ENCODE data around the gene HDAC7. TPM values are rescaled to one million over a fixed set of nuclear protein-coding genes. Genes with fewer than 3 reads are reported as not detected.
A peak's percentile ranks its signal among the peaks of the same experiment; 100 is the strongest.

Gene HDAC7
- total RNA-seq, 1 donor from 2014 or later: 93.2 TPM

- peaks cover 12% of the 10 kb centered on the region for H3K4me1 Mint-ChIP-seq (ENCODE audit: low read depth)
- DNase-seq (ENCODE audit: low spot score): no peak
- no peaks in the 10 kb centered on the region for H3K36me3 Mint-ChIP-seq (ENCODE audit: low read depth)
- peak overlapping the region; percentile 47 for H3K27ac Mint-ChIP-seq (ENCODE audit: unreplicated experiment)
- no peaks in the 10 kb centered on the region for H3K9me3 Mint-ChIP-seq (ENCODE audit: low read depth)
- H3K4me3 Mint-ChIP-seq (ENCODE audit: unreplicated experiment): no peak overlapping the region
- peaks cover 34% of the 10 kb centered on the region for H3K27me3 Mint-ChIP-seq (ENCODE audit: low read depth)
- no peak for TF ChIP-seq CTCF (IDR thresholded peaks at IDR 0.05)
Measured at GRCh38 chr12:47743311-47743860, 76.3 kb downstream of the HDAC7 start.

GRCh38 chr12:47742253-47742825 is 77.4 kb downstream of the HDAC7 start:
- H3K9me3 Mint-ChIP-seq (ENCODE audit: low read depth): no peaks in the 10 kb centered on the region
- H3K36me3 Mint-ChIP-seq (ENCODE audit: low read depth): no peaks in the 10 kb centered on the region
- peaks cover 17% of the 10 kb centered on the region for H3K4me1 Mint-ChIP-seq (ENCODE audit: low read depth)
- DNase-seq (ENCODE audit: low spot score): no peak
- H3K4me3 Mint-ChIP-seq (ENCODE audit: unreplicated experiment): no peak overlapping the region
- peak; percentile 98 for TF ChIP-seq CTCF (IDR thresholded peaks at IDR 0.05)
- H3K27me3 Mint-ChIP-seq (ENCODE audit: low read depth): peaks cover 34% of the 10 kb centered on the region
- no peak overlapping the region for H3K27ac Mint-ChIP-seq (ENCODE audit: unreplicated experiment)

- Mint-ChIP-seq H3K27me3 (ENCODE audit: low read depth) (peaks cover 30% of the 10 kb centered on the region), H3K4me3 (ENCODE audit: unreplicated experiment) (no peak overlapping the region), H3K36me3 (ENCODE audit: low read depth) (no peaks in the 10 kb centered on the region), H3K9me3 (ENCODE audit: low read depth) (no peaks in the 10 kb centered on the region), H3K4me1 (ENCODE audit: low read depth) (peaks cover 25% of the 10 kb centered on the region), H3K27ac (ENCODE audit: unreplicated experiment) (no peak overlapping the region)
- no peak for TF ChIP-seq CTCF (IDR thresholded peaks at IDR 0.05)
- DNase-seq (ENCODE audit: low spot score): no peak
Measured at GRCh38 chr12:47741340-47741703, 78.4 kb downstream of the HDAC7 start.

DNA sequence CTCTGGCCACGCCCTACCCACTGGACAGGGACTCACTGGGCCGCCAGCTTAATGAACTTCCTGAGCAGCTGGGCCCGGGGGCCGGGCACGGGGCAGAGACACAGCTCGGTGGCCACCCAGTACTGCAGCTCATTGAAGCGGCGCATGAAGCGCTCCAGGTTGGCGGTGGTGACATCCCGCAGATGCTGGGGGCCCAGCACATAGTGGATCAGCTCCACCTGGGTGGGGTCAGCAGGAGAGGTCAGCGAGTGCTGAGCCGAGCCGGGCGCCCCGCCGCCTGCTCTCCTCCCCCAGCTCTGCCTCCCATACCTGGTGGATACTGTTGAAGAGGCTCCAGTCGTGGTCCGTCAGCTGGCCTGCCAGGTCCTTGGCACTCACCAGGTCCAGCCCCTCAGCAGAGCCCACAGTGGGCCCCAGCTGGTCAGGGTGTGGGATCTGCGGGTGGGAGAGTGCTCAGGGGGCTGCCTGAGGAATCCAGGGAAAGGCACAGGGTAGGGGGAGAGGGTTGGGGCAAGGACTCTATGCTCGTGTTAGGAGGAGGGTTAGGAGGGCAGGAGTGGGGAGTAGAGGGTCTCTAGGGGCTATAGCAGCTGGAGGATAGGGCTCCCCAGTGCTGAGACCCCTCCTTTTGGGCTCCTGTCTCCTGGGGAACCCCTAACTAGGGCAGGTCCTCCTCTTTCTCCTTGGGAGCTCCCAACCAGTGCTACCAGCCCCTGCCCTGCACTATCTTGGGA is 78.9 kb downstream of the HDAC7 start:
- no peak for TF ChIP-seq CTCF (IDR thresholded peaks at IDR 0.05)
- DNase-seq (ENCODE audit: low spot score): no peak
- H3K9me3 Mint-ChIP-seq (ENCODE audit: low read depth): no peaks in the 10 kb centered on the region
- H3K27ac Mint-ChIP-seq (ENCODE audit: unreplicated experiment): no peak overlapping the region
- H3K4me1 Mint-ChIP-seq (ENCODE audit: low read depth): peaks cover 28% of the 10 kb centered on the region
- peaks cover 27% of the 10 kb centered on the region for H3K27me3 Mint-ChIP-seq (ENCODE audit: low read depth)
- H3K36me3 Mint-ChIP-seq (ENCODE audit: low read depth): no peaks in the 10 kb centered on the region
- H3K4me3 Mint-ChIP-seq (ENCODE audit: unreplicated experiment): no peak overlapping the region

DNA sequence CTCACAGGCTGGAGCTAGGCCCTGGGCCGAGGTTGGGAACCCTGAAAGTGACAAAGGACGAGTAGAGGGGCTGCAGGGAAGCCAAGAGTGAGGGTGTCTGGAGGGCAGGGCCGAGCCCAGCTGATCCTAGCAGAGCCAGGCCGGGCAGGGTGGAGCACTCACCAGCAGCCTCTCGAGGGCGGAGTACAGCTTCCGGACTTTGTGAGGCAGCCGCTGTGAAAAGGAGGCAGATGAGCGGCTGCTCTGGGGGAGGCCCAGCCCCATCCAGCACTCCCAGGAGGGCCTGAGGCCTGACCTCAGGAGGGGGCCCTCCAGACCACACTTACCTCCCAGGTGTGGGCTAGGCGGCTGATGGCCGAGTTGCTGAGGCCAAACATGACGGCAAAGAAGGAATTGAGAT is 79.7 kb downstream of the HDAC7 start:
- TF ChIP-seq CTCF (IDR thresholded peaks at IDR 0.05): no peak
- Mint-ChIP-seq H3K36me3 (ENCODE audit: low read depth) (no peaks in the 10 kb centered on the region), H3K9me3 (ENCODE audit: low read depth) (no peaks in the 10 kb centered on the region), H3K27ac (ENCODE audit: unreplicated experiment) (no peak overlapping the region), H3K4me1 (ENCODE audit: low read depth) (peaks cover 28% of the 10 kb centered on the region), H3K27me3 (ENCODE audit: low read depth) (peaks cover 19% of the 10 kb centered on the region), H3K4me3 (ENCODE audit: unreplicated experiment) (no peak overlapping the region)
- no peak for DNase-seq (ENCODE audit: low spot score)

Data from chondrocyte (in vitro differentiated cells).